HG03103 (cell line): ENCODE measurements around the gene SLC7A6OS.

Source experiments
- ATAC-seq: cut with Tn5 transposase; IDR thresholded peaks from one replicate; pipeline ENCODE4 v1.9.1; 2021; ENCODE audit warnings: low read depth; ENCODE audit not compliant: unreplicated experiment

The SLC7A6OS gene

DNA sequence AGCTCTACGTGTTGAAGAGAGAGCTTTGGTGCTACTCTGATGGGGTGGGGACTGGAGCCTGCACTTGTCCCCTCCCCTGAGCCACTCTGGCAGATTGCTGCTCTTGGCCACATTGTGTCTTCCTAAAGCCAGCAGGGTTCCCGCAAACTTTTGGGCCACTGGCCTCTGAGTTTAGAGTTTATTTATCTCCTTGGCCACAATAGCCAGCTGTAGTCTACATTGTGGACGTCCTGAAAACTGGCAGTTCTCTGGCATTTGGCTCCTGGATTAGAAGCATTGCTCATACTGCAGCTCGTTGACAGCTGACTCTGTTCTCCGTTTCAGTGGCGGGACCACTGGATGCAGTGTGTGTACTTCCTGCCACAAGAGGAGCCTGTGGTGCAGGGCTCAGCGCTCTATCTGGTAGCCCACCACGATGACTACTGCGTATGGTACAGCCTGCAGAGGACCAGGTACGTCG lies 34.6 kb upstream of the SLC7A6OS start:
- ATAC-seq: no peak

DNA sequence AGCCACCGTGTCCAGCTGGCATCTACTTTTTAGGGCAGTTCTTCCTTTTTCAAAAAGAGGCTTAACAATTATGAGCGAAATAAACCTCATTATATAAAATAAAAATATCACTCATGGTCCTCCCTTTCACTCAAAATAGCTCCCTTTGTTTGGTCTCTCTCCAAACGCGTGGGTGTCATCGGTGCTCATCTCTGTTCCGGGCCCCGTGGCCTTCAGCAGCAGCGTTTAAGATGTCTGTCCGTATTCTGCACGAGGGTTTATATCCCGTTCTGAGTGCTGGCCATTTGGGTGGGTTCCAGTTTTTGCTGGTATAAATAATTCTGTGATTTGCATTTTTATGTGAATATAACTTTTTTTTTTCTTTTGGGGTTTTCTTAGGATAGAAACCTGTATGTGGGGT lies 33.5 kb upstream of the SLC7A6OS start:
- no peak for ATAC-seq

DNA sequence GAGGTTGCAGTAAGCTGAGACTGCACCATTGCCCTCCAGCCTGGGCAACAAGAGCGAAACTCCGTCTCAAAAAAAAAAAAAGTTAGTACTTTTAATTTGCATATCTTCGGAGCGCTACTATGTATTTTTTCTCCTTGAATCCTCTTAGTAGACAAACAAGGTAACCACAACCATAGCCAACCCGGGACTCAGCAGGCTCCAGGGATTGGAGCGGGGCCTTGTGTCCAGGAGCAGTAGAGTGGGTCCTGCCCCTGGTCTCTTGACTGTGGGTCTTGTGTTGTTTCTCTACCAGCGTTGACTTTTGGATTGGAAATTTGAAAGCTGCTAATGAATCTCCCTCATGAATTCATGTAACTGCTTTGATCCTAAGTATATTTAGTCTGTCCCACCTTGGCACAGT lies 32.4 kb upstream of the SLC7A6OS start:
- no peak for ATAC-seq

DNA sequence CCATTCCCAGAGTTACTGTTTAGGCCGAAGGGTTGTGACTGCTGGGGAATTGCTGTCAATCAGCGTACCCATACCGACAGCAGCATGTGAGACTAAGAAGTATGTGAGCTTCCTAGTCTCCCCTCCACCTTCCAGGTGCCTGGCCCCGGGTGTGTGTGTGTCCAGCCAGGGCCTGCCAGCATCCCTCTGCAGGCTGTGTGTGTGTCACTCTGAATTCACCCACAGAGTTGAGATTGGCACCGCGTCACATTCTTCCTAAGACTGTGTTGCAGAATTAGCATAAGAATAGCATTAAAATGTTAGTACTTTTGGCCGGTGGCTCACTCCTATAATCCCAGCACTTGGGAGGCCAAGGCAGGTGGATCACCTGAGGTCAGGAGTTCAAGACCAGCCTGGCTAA lies 31.9 kb upstream of the SLC7A6OS start:
- no peak for ATAC-seq

DNA sequence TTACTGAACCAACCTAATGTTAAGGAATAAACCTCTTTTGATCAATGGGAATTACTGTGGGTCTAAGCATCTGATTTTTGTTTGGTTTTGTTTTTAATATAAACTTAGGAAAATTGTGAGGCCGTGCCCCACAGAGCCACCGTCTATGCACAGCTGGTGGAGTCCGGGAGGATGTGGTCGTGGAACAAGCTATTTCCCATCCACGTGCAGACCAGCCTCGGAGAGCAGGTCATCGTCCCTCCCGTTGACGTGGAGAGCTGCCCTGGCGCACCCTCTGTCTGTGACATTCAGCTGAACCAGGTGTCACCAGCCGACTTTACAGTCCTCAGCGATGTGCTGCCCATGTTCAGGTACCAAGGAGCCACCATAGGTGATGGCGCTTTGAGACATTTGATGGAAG lies 28.5 kb upstream of the SLC7A6OS start:
- ATAC-seq: no peak

DNA sequence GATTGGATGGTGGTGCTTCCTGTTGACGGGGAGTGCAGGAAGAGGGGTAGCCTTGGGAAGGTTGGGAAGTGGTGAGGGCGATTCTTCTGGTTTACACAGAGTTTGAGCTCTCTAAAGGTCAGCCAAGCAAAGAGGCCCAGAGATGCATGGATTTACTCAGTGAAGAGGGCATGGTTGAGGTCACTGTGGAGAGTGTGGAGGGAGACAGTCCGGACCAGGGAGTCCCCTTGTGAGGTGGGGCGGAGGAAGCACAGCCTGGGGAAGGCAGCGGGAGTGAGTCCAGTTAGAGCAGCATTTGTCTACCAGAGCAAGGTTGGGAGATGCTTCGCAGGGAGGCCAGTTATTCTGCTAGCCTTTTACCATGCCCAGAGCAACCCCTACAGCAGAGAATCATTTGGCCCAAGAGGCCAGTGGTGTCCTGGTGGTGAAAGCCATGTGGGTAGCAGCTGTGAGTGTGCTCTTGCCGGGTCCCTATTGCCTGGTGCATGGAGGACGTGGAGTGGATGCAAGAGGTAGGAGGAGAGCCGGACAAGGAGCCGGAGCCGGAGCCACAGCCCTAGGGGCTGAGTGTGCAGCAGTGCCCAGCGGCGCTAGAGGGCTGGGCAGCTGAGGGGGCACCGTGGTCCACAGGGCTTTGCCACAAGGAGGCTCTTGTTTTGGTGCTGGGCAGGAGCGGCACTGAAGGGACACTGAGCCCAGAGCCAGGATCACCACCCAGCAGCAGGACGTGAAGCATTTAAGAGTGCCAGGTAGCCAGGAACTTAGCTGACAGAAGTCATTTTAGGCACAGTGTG lies 27.8 kb upstream of the SLC7A6OS start:
- no peak for ATAC-seq

DNA sequence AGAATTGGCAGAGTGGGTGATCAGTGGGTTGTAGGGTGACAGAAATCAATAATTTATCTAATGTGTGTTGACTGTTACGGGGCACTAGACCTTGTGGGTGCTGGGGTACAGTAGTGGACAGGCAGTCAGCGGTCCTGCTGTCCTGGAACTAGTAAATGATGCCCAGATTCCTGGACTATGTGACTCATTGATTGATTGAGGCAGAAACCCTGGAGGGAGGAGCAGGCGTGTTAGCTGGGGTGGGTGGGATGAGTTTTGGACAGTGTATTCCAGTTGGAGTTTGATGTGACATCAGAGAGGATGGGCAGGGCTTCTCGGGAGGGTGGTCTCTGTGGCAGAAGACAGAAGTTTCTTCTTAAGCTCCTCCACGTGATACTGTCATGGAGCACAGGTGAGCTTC lies 24.4 kb upstream of the SLC7A6OS start:
- ATAC-seq: no peak

DNA sequence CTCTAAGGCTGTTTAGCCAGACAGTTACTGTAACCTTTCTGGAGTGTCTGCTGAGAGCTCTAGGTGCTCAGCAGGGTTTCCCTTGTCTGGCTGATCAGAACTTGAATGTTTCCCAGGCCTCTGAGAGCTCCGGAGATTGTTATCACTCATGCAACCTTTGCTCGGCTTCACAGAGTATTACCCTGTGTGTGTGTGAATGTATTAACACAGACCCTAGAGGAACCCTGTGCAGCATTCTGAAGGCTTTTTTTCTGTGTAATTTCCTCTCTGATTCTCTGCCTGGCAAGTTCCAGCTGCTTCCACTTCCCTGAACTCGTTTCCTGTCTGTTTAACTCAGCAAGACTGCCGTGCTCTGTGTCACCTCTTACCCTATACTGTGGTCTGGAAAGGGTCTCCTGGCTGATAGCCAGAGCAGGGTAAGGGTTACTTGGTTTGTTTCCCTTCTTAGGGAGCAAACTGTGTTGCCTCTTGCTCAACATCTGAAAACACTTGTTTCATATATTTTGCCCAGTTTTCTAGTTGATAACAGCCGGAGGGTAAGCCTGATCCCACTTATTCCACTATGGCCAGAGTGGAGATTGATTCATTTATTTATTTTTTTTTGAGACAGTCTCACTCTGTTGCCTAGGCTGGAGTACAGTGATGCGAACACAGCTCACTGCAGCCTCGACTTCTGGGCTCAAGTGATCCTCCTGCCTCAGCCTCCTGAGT lies 21.8 kb upstream of the SLC7A6OS start:
- ATAC-seq: no peak

DNA sequence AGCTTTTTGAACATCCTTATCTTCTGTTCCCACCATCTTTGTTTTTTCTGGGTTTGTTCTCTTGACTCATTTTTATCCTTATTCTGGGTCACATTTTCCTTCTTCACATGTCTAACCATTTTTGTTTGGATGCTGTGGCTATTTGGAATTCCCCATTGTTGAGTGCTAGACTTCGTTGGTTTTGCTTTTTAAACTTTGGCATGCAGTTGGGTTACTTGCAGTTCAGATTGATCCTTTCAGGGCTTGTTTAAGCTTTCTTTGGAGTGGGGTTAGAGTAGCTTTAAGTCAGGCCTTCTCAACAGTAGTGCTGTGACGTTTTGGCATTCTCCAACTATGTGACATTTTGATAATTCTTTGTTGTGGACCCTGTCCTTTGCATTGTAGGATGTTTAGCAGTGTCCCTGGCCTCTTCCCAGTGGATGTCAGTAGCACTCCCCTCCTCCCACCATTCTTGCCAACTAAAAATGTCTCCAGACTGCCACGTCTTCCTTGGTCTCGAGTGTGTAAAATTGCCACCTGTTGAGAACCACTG lies 21.2 kb upstream of the SLC7A6OS start:
- ATAC-seq: no peak

DNA sequence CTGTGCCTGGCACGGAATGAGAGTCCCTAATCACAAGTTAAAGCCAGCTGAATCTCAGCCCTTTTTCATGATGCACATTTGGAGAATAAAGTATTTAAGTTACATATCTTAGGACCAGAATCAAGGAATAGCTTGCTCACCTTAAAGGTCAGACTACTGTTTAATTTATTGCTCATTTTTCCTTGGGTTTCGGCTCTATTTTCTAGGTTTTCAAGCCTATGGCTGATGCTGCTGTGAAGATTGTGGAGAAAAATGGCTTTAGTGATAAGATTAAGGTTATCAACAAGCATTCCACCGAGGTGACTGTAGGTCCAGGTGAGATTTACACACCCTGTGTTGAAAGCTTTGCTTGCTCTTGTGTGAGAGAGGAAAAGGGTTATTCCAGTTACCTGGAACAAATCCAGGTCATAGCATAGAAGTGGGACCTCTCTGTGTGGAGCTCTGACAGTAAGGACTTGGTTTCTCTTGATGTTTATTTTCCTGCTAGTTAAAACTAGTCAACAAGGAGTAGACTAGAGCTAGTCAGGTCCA lies 18.2 kb upstream of the SLC7A6OS start:
- ATAC-seq: no peak

DNA sequence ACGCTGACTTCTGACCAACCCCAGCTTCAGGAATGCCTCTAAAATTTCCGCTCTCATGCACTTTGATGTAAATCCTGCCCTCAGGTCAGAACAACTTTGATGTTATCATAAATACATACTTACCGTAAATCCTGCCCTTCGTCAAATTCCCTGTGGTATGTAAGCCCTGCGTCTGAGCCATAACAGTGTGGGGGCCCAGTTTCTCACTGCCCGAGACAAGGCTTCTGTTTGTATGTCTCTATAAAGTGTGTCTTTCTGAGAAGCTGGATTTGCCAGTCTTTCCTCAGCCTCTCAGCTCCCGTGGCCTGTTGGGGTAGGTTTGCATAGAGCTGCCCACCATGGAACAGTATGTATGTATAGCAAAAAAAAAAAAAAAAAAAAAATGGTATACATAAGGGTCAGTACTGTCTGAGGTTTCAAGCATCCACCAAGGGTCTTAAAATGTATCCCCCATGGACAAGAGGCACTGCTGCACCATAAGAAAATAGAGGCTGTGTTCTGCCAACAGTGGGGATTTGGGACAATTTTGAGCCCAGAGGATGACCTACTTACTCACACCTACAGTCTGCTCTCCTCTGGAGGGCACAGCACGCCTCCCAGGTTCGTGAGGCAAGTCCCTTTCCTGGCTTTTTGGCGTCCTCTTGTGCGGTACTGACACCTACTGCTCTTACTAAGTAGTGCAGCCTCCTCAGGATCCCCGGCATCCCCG lies 17.6 kb upstream of the SLC7A6OS start:
- no peak for ATAC-seq

DNA sequence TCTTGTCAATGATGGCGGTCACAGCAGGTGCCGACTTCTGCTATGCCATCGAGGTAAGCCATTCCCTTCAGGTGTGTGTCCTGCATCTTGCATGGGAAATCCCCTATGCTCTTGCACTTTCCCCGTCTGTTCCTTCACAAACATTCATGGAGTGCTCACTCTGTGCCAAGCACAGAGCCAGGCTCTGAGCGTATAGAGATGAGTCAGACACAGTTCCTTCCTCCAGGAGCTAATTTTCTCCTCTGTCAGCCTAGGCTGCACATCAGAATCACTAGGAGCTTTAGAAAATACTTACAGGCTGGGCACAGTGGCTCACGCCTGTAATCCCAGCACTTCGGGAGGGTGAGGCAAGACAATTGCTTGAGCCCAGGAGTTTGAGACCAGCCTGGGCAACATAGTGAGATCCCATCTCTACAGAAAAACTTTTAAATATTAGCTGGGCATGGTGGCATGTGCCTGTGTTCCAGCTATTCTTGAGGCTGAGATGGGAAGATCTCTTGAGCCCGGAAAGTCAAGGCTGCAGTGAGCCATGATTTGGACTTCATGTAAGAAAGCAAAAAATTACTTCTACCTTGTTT lies 14.1 kb upstream of the SLC7A6OS start:
- no peak for ATAC-seq

DNA sequence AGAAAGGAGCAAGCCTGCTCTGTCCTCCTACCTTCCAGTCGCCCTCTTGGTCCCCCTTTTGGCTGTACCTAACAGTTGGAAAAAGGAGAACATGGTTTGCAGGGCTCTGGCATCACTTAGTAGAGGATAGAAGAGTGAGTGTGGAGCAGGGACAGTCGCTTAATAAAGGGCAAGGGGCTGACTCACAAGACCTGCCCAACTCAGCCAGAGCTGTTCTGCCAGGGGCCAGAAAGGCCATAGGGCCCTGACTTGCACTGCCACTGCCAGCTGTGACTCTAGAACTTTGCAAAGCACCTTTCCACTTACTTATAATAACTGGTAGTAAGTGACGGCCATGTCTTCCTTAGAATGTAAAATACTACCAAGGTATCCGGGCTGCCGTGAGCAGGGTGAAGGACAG lies 13.6 kb upstream of the SLC7A6OS start:
- no peak for ATAC-seq

DNA sequence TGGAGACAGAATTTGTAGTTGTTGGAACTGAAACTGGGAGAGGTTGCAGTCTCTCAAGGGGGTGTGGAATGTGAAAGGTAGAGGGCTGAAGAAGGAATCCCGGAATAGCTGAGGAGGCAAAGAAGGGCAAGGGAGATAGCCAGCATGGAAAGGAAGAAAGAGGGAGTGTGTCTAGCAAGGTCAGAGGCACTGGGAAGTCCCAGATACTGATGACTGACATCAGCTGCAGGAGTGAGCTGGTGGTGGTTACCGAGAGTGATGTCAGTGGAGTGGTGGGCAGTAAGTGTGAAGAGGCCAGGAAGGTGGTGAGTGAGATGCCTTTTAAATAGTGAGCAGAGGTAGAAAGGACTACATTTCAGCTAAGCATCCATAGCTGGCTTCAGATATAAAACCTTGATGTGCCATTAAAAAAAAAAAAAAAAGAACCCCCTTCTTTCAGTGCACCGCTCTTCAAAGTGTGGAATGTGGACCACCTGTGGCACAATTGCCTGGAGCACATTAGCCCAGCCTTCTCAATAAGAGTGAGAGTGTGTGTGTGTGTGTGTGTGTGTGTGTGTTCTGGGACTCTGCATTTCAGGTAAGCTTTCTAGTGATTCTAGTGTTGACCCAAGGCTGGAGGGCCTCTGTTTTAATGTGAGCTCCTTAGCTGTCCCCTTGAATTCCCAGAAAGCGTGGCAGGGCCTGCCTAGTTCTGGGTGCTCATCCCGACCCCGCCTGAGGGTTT lies 8.6 kb upstream of the SLC7A6OS start:
- no peak for ATAC-seq

DNA sequence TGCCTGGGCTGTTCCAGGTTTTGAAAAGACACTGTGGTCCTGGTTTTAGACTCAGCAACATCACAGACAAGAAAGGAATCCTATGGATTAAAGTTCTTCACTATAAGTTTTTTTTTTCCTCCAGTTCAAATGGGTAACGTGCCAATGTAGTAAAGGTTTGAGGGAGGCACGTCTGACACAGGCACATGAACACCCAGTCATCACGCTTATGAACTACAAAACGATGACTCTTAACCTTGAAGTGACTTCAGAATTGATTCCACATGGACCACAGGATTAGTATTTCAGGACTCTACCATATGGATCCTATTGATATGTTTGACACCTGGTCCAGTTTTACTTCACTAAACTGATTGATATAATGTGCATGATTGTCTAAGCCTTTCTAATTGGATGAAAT lies 2.4 kb upstream of the SLC7A6OS start:
- ATAC-seq: no peak

DNA sequence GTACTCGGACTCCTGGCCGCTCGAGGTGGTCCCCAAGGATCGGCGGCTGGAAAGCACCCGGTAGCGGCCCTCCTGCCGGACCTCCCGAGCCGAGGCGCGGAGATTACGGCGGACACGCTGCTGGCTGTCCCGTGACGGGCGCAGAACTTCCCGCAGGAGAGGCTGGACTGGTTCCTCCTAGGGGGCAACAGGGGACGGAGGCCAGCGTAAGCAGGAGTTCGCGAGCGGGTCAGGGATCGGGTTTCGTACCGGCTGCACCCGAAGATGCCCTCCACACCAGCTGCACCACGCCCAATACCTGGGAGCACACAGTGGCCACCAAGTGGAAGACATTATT lies 341 bp downstream of the SLC7A6OS start:
- ATAC-seq: peak; percentile 29

DNA sequence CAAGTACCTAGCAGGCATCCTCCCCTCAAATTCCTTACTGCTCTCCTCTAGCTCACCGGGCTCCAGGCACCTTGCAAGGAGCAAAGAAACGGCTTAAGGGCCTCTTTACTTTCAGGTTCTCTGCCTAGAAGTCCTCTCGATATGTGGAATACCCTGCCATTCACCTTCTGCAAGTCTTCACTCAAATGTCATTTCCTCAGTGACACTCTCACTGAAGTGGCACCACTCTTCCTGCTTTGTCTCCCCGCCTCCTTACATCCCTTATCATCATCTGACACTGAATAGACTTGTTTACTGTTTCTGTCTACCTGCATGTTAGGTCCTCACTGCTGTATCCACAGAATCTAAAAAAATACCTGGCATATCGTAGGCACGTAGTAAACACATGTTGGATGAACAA lies 947 bp downstream of the SLC7A6OS start:
- no peak for ATAC-seq

DNA sequence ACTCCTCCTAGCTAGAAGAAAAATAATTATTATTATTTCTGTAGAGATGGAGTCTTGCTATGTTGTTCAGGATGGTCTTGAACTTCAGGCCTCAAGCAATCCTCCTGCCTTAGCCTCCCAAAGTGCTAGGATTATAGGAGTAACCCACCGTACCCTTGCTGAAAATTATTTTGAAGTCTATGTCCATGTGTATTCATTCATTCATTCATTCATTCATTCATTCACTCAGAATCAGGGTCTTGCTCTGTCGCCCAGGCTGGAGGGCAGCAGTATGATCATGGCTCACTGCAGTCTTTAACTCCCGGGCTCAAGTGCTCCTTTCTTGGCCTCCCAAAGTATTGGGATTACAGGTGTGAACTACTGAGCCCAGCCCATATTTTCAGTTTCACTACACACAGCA lies 4.1 kb downstream of the SLC7A6OS start:
- no peak for ATAC-seq

DNA sequence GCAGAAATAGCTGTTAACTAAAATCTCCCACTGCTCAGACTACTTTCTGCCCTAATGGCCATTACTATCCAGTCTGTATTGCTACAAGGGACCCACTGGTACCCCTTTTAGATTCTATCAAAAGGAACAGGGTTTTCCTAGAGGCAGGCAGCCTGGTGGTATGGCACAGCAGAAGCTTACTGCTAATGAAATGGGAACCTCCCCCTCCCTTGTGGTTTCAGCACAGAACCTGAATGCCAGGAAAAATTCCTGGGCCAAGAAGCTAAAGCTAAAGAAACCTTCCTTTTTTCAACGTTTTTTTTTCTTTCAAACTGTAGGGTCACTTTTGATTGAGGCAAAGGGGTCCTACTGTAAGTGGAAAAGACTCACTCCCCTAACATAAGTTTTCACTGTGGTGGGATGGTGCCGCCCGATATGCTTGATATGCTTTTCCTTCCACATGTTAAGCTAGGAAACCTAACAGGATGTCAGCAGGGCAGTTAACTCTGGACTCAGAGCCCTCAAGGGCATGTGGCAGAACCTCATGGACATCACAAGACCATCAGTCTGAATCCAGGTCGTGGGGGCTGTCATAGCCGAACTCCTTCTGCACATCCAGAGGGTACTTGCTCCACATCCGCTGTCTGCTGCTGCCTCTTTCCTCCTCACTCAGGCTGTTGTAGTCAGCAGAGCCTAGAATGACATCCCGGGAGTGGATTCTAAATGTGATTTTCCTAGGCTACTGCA lies 9.8 kb downstream of the SLC7A6OS start:
- ATAC-seq: no peak
